Erythroblast (primary cell): ENCODE measurements around the gene ESRRB.

Experiments used
- GATA1 ChIP-seq: IDR thresholded peaks from 2 replicates; pipeline ENCODE4 v1.6.1; 2011; ENCODE audit warnings: low read depth, mild to moderate bottlenecking, control low read depth, low read length, moderate library complexity
- POLR2A ChIP-seq: IDR thresholded peaks from 2 replicates; pipeline ENCODE4 v1.6.1; 2011; ENCODE audit warnings: mild to moderate bottlenecking, low read length

GRCh38 chr14:76518366-76518765 lies 142.4 kb downstream of the ESRRB start:
- TF ChIP-seq POLR2A (no peak), GATA1 (no peak)
